Uterus (tissue), 4 donors: ENCODE data around the gene HMG20A. TPM values are rescaled to one million over a fixed set of nuclear protein-coding genes. Genes with fewer than 3 reads are reported as not detected.
A peak's percentile ranks its signal among the peaks of the same experiment; 100 is the strongest.

Experiments
- DNase-seq, 2 donors: peaks; one replicate each; pipeline ENCODE4 v3.0.0-alpha.2; 2019 to 2020
- H3K27ac ChIP-seq, 2 donors: fragments of 200-600 bp; sonication (generic); 1 replicate in 1 of 2; 2 replicates in 1 of 2; pipeline ENCODE4 v1.5.1; 2016 to 2018
- H3K27me3 ChIP-seq, 2 donors: fragments of 200-600 bp; sonication (generic); one replicate each; pipeline ENCODE4 v1.5.1; 2018 to 2019; ENCODE audit warnings: control low read depth in 1 of 2
- H3K36me3 ChIP-seq, 2 donors: fragments of 200-600 bp; sonication (generic); one replicate each; pipeline ENCODE4 v1.5.1; 2019; ENCODE audit warnings: control low read depth in 1 of 2
- H3K4me1 ChIP-seq, 2 donors: fragments of 200-600 bp; sonication (generic); one replicate each; pipeline ENCODE4 v1.5.1; 2018 to 2019; ENCODE audit warnings: control low read depth in 1 of 2
- H3K4me3 ChIP-seq, 2 donors: fragments of 200-600 bp; sonication (generic); 1 replicate in 1 of 2; 2 replicates in 1 of 2; pipeline ENCODE4 v1.5.1; 2018 to 2019; ENCODE audit warnings: mild to moderate bottlenecking in 1 of 2
- H3K9me3 ChIP-seq, 2 donors: fragments of 200-600 bp; sonication (generic); one replicate each; pipeline ENCODE4 v1.5.1; 2019; ENCODE audit warnings: control low read depth in 1 of 2
- CTCF ChIP-seq, 4 experiments: fragments of 200-600 bp in 2 of 4; fragments of 450-650 bp in 2 of 4; sonication (generic) in 2 of 4; IDR thresholded peaks; one replicate each; pipeline ENCODE4 v1.5.1; 2016 to 2019; ENCODE audit warnings: antibody characterized with exemption in 4 of 4, mild to moderate bottlenecking in 2 of 4, moderate library complexity in 1 of 4
- POLR2A ChIP-seq, 2 donors: fragments of 450-650 bp; IDR thresholded peaks; one replicate each; pipeline ENCODE4 v1.6.1; 2016; ENCODE audit warnings: antibody characterized with exemption in 2 of 2, mild to moderate bottlenecking in 1 of 2, moderate library complexity in 1 of 2
- intact Hi-C: fragments of 100-400 bp; cut with DNase I; formaldehyde crosslinking; loops from one replicate; pipeline ENCODE4 v1.15.1; 2023; ENCODE audit warnings: low total_unique reads
- total RNA-seq, 4 donors: library from RNA; depleted of rRNA in 3 of 4; stranded (reverse); fragments of >200 nt in 3 of 4; gene quantifications; one replicate each; pipeline versions ENCODE4 v1.1.0 to v1.2.4, GENCODE V29; 2014 to 2023
- donor health status: DM: yes; HTN: yes; CAD: no.

Gene HMG20A
- 10 to 100 TPM; 10.5 to 59.5 (median 28.4) TPM for total RNA-seq

GRCh38 chr15:77420610-77421369 is at the start of gene HMG20A:
TSS of gene HMG20A (plus strand) at chr15:77420888. CDS start at chr15:77458408, 37,520 bp downstream.
- Histone ChIP-seq H3K36me3 (no peaks in the 10 kb centered on the region), H3K4me3 (peak within 1 kb of the TSS; percentile 54 to 80), H3K27me3 (no peaks in the 10 kb centered on the region), H3K9me3 (no peaks in the 10 kb centered on the region), H3K4me1 (peaks cover 0 to 13% of the 10 kb centered on the region in 2 donors), H3K27ac (peak within 1 kb of the TSS; percentile 95 to 99)
- peak in 1 of 2 donors; percentile 41 for TF ChIP-seq POLR2A (IDR thresholded peaks at IDR 0.05)
- no peak for TF ChIP-seq CTCF (IDR thresholded peaks at IDR 0.05)
- intact Hi-C loops, result no loop called here
- peak; percentile 55 to 72 for DNase-seq

- Histone ChIP-seq H3K4me1 (no peaks in the 10 kb centered on the region), H3K36me3 (no peaks in the 10 kb centered on the region), H3K27ac (no peak overlapping the region), H3K4me3 (no peak overlapping the region), H3K27me3 (no peaks in the 10 kb centered on the region), H3K9me3 (no peaks in the 10 kb centered on the region)
- TF ChIP-seq CTCF (IDR thresholded peaks at IDR 0.05) (no peak), POLR2A (IDR thresholded peaks at IDR 0.05) (no peak)
- DNase-seq, result no peak
- intact Hi-C loops, result no loop called here
Observed at GRCh38 chr15:77371850-77372563, 48.7 kb upstream of the HMG20A start.

- intact Hi-C loops, result no loop called here
- DNase-seq, result no peak
Observed at GRCh38 chr15:77373441-77373840, 47.2 kb upstream of the HMG20A start.

GRCh38 chr15:77375133-77375532 is 45.6 kb upstream of the HMG20A start:
- no peak for TF ChIP-seq POLR2A (IDR thresholded peaks at IDR 0.05)
- TF ChIP-seq CTCF (IDR thresholded peaks at IDR 0.05), result no peak
- no peak for DNase-seq
- H3K4me1 ChIP-seq, result no peaks in the 10 kb centered on the region
- H3K27ac ChIP-seq, result no peak overlapping the region
- H3K4me3 ChIP-seq, result no peak overlapping the region
- intact Hi-C loops, result no loop called here
- H3K36me3 ChIP-seq, result no peaks in the 10 kb centered on the region
- H3K9me3 ChIP-seq, result no peaks in the 10 kb centered on the region
- no peaks in the 10 kb centered on the region for H3K27me3 ChIP-seq

More at GRCh38 chr15:77373441-77373840, 47.2 kb upstream of the HMG20A start:
- H3K4me3 ChIP-seq, result no peak overlapping the region
- TF ChIP-seq CTCF (IDR thresholded peaks at IDR 0.05) (no peak), POLR2A (IDR thresholded peaks at IDR 0.05) (no peak)
- H3K27me3 ChIP-seq, result no peaks in the 10 kb centered on the region
- no peaks in the 10 kb centered on the region for H3K4me1 ChIP-seq
- no peaks in the 10 kb centered on the region for H3K36me3 ChIP-seq
- H3K9me3 ChIP-seq, result no peaks in the 10 kb centered on the region
- no peak overlapping the region for H3K27ac ChIP-seq

GRCh38 chr15:77376770-77377169 is 43.9 kb upstream of the HMG20A start:
- no peak for DNase-seq
- no peaks in the 10 kb centered on the region for H3K9me3 ChIP-seq
- H3K4me3 ChIP-seq, result no peak overlapping the region
- H3K27me3 ChIP-seq, result no peaks in the 10 kb centered on the region
- no peaks in the 10 kb centered on the region for H3K36me3 ChIP-seq
- intact Hi-C loops, result no loop called here
- H3K4me1 ChIP-seq, result no peaks in the 10 kb centered on the region
- H3K27ac ChIP-seq, result no peak overlapping the region
- TF ChIP-seq POLR2A (IDR thresholded peaks at IDR 0.05), result no peak
- no peak for TF ChIP-seq CTCF (IDR thresholded peaks at IDR 0.05)
